ENCODE data around the gene ARHGAP10.
A peak's percentile ranks its signal among the peaks of the same experiment; 100 is the strongest.

The ARHGAP10 gene

DNA sequence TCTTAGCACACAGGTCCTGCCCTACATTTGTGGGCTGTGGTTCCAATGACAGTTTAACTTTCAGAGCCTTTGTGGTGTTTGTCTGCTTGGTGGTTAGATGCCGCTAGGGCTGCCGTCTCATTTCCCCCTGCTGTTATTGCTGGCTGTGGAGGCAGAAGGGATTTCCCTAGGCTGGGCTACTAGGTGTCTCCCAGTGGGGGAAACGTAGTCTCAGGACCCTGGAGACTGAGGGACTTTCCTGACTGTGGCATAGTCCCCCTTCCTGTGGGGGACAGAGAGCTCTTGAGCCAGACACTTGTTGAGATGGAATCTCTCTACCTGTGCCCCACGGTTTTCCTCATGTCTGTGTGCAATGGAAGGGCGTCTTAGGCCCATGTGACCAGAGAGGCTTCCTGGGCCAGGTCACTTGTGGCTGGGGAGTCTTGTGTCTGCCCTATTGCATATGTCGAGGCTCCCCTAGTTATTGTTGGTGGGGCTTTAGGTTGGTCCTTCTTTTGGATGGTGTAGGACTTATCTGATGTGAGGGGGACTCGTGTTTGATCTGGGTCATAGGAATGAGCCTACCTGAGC is 68.2 kb downstream of the ARHGAP10 start:
- DNase-seq, result peak; percentile 17

DNA sequence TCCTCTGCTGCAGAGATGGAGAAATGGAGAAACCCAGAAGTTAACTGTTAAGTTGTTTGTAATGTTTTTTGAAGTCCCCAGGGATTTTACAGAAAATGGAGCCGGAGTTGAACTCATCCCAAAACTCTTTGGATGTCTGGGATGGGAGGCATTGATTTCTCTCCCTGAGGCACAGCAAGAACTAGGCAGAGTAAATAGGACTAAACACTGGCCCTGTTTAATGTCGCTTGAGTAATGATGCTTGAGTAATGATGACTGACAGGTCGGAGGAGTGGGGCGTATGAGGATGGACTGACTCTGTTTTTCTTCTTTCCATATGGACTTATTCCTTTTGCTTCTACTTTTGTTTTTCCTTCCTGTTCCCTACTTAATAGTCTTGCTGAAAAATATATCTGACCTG is 69.9 kb downstream of the ARHGAP10 start:
- DNase-seq, result no peak

DNA sequence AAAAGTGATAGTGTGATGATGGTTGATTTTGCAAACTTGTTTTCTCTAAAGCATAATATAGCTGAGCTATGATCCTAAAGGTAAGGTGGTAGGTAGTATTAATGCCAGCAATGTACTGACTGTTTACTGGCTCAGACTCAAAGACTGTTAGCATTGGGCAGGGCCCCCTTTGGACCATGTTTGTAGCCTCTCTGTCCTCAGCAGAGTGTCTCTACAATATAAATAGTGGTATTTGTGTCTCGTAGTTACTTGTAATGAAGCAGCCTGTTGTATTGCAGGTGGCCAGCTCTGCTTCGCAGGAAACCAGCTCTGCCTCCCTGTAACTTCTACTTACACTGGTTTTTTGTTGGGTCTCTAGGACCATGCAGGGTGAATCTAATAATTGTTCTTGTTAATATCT is 70.5 kb downstream of the ARHGAP10 start:
- no peak for DNase-seq

DNA sequence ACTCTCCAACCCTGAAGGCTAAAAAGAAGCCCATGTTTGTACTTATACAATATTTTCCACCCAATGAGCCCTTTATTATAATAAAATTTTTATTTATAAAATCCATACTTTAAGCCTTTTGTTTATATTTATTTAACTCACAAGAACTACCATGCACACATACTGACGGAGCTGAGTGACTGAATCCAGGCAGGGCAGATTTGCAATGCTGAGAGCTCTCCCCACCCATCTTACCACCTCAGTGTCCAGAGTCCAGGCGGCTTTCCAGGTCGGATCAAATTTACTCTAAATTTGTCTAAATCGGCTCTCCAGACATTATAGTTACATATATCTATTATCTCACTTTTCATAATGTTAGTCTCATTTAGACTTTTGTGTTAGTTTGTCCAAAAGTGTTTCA is 74.1 kb downstream of the ARHGAP10 start:
- no peak for DNase-seq

DNA sequence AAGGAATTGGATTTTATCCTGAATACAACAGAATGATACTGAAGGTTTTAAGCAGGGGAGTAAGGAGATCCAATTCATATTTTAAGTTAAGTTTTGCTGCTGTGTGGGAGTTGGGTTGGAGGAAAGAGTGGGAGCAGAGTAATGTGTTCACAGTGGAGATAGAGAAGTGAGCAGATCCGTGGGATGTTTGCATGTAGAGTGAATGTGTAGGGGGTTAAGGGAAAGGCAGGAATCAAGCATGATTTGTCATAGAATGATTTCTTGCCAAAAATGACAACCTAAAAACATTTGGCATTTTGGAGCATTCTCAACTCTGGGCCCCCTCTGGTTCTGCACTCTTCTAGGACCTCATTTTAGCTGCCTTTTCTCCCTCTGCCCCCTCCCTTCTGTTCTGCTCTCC is 76.6 kb downstream of the ARHGAP10 start:
- no peak for DNase-seq

DNA sequence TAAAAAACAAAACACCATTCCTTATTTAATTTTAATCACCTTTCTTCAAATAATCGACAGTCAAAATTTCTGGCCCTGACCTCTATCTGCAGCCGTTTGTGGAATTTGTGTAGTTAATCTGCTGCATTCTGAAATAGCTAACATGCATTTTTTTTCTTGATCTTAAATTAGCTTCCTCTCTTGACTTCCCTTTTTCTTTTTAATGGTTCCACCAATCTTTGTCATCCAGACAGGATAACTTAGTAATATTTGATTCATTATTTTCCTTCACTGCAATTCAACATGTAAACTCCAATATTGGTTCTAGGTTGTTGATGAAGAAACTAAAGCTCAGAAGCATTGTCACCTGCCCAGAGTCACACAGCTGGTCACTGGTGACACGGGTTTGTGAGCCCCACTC is 77.3 kb downstream of the ARHGAP10 start:
- no peak for DNase-seq

DNA sequence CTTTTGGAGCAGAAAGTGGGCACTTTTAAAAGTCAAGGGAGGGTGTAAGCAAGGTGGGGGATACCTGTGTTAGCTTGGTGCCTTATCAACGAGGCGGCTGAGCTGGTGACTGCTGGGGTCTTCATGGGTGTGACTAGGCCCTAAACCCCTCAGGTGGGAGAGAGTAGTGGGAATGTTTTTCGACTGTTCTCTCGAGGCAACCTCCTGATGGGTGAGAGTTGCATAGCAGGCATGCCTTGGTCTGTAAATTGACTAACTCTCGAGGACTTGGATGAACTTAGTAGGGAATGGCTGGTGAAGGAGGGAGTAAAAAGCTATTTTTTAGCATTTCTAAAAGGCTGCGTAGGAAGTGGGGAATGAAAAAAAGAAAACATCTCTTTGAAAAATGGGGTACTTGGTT is 80.0 kb downstream of the ARHGAP10 start:
- DNase-seq, result no peak

DNA sequence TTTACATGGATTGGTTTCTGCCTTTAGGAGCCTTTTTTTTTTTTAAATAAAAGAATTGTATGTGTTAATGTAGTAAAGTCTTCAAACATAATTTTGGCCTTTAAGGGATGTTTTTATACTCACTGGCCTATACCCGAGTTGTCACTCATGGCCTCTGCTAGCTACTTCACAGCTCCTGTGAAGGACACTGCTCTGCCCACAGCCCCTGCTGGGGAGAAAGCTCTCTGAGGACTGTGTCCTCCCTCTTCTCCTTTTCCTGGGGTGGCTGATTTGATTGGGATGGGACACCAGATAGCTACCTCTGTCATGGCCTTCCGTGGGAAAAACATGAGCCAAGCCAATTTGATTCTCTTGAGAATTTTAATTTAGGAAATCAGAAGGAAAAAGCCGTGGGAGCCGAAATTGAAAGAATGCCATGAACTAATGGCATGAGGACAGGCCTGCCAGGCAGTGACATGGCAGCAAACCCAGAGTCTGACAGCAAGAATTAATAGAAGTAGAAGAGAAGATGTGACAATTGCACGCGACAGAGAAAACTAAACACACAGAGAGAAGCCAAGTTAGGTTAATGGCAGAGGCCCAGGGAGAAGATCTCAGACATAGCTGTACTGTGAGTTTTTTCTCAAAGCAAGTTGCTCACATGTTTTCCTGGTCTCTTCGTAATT is 81.4 kb downstream of the ARHGAP10 start:
- no peak for DNase-seq

DNA sequence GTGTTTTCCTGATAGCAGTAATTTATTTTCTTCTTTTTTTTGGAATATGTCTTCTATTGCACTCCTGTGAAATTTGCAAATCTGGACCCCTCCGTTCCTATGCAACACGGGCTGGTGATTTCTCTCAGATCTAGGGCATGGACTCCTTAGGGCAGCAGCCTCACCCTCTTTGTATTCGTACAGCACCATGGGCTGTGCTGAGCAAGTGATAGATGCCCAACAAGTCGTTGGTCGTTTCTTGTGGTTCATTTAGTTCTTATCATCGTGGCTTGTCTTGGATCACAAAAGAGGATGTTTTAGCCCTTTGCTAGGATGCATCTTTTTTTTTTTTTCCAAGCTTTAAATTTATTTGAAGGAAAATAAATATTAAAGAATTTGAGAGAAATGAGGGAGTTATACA is 82.1 kb downstream of the ARHGAP10 start:
- no peak for DNase-seq

DNA sequence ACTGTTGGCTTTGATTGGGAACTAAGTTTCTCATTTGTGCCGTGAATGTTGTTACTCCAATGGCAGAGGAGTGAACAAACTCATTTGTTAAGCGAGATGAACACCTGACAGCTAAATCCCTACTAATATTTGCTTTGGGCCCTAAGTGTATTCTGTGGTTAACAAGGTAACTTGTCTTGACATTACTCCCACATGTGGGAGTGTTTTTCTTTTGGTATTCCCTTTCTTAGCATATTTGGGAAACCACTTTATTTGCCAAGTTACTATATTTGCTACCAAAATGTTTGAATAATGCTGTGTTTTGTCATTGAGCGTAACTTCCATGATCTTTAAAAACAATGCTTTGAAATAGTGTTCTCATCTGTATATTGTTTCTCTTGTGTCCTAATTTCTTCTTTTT is 82.5 kb downstream of the ARHGAP10 start:
- no peak for DNase-seq

DNA sequence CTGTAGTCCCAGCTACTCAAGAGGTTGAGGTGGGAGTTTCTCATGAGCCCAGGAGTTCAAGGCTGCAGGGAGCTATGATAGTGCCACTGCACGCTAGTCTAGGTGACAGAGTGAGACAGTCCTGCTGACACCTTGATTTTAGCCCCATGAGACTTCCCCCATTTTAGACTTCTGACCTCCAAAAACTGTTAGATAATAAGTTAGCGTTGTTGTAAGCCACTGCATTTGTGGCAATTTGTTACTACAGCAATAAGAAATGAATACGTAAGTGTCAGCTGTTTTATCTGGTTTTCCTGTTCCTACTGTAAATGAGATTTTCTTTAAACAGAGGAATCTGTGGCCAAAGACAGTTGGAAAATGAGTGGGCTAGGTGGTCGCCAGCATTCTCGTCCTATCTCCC is 83.9 kb downstream of the ARHGAP10 start:
- DNase-seq, result no peak

DNA sequence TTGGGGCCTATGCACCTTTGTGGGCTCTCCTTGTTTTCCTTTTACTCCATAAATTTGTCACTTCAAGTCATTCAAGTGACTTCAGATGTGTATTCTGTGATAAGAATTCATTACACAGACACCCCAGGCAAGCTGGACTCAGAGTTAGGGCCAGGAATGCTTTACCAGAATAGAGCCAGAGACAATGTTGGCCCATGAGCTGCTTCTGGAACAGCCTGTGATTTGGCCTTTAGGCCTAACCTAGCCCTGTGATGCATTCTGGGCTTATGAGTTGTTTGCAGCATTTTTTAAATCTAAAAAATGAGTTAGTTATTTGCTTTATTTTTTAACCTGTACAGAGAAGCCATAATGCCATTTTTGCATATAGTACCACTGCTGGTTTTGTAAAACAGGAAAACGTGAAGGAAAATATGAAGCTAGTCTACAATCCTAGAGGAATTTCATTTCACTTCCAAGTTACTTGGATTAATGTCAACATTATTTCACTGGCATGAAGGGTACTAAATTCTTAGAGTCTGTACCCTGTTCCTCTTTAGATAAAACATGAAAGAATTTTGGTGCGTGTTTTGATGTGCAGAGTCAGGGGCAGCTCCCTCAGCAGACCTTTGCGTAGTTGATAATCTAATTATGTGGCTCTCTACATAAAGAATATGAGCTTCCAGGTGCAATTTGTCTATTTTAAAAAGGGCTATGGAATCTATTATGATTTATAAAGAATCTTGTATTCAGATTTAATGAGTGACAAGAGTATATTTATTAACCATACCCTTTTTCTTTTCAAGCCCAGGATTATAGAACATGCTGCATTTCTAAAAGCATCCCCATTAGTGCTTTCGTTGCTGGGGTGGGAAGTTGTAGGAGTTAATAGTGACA is 84.7 kb downstream of the ARHGAP10 start:
- DNase-seq, result no peak

DNA sequence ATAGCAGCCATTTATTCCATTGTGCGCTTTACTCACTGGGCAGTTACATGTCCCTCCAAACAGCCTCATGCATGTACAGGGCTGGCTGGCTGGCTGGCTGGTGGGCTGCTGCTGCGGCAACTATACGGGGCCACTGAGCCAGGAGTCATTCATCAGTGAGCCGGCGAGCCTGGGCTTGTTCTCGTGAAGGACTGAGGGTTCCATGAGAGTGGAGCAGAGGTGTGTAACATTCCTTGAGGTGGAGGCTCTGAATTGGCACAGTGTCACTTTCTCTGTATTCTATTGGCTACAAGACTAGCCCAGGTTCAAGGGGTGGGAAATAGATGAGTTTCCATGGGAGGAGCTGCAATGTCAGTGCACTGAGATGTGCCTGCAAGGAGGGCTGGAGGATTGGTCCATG is 89.1 kb downstream of the ARHGAP10 start:
- DNase-seq, result no peak

DNA sequence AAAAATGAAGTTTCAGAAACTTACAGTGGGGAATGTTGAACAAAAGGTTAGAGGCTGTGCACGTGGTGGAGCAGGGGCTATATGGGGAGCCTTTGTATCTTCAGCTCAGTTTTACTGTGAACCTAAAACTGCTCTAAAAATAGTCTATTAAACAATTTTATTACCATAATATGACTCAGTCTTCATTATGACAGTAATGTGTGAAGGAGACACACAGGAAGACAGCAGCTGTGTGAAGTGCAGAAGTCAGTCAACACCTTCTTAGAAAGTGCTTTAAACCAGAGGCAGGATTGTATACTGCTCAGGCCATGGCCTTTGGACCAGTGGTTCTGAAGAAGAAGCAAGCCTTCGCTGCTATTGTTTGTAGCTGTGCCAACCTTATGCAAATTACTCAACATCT is 89.7 kb downstream of the ARHGAP10 start:
- DNase-seq, result no peak

DNA sequence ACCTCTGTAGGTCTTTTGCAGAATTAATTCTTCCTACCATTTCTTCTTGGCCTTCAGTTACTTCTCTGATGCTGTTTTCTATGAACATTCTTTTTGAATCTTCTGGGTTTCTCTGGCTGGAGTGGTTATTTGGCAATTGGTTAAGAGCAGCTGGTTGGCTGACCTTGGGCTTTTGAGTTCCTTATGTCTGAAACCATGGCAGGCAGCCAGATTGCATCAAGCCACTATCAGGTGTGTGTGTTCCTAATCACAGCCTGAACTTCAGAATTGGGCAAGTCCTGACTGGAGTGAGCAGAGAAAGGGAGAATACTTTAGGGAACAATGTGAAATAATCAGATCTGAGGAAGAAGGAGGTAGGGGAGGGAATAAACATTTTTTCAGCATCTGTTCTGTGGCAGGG is 90.2 kb downstream of the ARHGAP10 start:
- DNase-seq, result no peak

DNA sequence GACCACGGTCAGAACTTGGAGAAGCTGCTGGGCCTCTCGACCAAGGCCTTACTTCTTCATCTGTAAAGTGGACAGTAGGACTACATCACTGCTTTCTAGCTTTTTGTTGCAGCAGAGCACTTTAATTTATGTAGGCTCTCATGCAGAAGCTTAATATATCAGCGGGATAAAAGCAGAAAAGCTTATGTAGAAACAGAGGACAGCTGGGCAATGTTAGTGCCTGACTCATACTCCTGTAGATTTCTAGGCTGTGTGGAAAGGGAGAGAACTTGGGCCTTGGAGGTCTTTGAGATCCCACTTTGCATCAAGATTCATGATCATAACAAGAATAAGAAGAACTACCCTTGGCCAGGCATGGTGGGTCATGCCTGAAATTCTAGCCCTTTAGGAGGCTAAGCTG is 91.2 kb downstream of the ARHGAP10 start:
- no peak for DNase-seq

DNA sequence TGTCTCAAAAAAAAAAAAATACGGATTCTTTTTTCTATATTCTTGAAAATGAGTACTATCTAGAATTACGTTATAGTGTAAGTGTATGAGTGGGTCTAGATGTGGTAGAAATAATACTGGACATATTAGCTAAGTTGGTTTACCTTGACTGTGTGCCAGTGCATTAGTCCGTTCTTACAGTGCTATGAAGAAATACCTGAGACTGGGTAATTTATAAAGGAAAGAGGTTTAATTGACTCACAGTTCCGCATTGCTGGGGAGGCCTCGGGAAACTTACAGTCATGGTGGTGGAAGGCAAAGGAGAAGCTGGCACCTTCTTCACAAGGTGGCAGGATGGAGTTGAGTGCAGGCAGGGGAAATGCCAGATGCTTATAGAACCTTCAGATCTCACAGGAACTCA is 92.4 kb downstream of the ARHGAP10 start:
- no peak for DNase-seq

DNA sequence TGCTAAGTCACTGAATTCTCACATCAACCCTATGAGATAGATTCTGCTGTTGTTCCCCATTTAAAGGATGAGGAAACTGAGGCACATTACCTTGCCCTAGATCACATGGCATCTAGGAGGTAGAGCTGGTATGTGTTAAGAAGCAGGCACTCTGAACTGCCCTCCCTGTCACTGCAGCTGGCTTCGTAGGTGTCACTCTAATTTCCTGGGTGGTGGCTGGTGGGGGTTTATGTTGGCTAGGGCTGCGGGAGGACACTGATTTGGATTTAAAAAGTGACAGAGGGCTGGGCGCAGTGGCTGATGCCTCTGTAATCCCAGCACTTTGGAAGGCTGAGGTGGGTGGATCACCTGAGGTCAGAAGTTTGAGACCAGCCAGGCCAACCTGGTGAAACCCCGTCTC is 93.0 kb downstream of the ARHGAP10 start:
- no peak for DNase-seq

DNA sequence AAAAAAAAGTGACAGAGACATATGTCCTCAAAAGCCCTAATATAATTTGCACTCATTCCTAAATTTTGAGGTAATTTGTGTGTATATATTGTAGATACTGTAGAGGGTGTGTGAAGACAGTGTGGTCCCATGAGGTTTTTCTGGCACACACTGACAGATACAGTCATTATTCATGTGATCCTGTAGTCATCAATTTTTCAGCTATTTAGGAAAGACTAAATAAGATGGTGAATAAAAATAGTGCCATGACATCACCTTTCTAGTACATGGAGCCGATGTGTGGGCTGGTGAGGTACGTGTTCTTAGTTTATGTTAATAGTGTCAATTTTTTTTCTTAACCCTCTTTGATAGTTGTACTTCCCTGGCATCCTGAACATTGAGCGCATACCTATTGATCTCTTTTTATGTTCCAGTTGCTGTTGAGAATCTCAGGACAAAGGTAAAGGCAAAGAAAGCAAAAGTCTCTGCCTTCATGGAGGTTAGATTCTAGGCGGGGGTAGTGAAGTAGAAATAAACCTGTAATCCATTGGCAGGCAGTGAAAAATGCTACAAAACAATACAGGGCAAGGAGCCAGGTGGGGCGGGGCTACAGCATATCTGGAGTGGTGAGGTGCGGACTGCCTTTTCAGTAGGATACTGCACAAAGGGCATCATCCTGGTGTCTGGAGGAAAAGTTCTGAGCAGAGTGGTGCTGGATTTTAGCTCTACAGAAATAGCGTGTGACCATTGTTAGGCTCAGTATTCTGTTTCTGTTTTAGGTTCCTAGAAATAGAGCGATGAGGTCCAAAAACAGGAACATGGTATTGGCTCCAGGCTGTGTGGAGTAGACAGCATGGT is 93.8 kb downstream of the ARHGAP10 start:
- DNase-seq, result no peak

DNA sequence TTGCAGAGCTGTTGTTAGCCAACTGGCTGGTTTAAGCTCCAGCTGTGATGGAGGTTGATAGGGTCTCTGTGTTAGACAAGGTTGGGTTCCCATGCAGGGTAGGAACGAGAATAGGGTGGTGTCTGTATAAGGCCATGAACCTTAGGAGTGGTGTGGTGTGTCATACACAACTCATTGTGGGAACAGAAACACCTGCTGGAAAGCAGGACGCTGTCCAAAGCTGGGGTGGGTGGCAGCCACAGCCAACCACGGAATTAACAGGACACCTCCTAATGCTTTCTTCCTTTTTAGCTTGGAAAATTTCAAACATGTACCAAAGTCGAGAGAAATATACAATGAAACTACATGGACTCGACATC is 94.4 kb downstream of the ARHGAP10 start:
- no peak for DNase-seq

DNA sequence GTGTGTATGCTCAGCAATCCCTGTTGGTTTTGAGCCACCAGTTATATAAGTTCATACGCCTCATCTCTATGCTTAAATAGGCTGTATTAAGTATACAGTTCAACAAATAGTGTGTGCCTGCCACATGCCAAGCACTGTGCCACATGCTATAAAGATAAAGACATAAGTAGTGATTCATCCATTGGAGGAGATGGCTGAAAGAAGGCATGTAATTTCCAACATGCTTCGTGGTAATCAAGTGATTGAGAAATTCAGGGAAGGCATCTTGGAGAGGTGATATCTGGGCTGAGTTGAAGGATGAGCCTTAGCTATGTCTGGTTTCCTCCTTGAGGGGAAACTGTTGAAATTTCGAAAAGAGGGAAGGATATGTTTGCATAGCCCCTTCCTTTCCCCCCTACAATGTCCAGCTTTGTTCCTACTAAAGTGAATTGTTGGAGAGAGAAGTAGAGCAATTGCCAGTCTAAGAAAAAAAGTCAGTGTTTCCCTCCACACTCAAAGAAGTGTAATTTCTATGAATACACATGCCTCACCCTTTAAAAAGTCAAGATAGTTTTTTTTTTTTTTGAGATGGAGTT is 96.5 kb downstream of the ARHGAP10 start:
- DNase-seq, result no peak

DNA sequence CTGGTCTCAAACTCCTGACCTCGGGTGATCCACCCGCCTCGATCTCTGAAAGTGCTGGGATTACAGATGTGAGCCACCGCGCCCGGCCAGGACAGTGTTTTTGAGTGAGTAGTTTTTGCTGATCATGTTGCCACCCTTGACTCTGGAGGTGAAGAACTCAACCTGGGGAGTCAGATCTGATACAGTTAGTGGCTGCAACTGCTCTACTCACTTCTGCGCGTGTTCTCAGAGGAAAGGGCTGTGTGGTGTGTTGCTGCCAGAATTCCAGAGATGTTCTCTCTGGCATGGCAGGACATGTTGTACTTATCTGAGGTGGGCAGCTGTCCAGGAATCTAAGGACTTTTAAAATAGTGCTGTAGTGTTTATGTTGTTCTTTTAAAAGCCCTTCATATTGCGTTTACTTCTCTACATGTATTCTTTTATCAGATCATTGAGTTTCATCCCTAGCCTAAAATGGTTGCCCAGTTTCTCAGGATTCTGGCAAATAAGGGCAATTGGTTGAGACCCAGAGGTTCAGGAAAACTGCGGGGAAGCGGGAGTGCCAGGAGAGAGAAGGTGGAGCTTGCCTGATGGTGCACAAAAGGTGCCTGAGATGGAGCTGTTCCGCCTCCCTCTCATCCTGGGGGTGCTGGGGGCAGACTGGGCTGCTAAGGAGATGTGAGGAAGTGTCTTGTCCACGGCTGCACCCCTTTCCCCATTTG is 97.7 kb downstream of the ARHGAP10 start:
- no peak for DNase-seq

DNA sequence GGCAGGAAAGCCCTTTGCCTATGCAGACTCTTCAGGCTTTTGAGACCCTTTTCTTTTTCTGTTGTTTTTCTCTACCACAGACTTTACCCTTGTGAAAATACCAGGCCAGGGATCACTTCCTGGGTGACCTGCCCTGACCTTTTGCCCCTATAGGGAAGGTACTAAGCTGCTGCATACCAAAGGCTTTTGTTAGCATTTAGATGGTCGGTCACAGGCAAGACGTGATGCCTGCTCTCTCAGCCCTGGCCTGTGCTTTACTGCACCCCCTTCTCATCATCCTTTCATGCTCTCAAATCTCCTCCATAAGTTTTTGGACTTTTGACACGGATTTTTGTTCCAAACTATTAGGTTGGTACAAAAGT is 98.2 kb downstream of the ARHGAP10 start:
- DNase-seq, result no peak

All from stimulated activated CD4-positive, alpha-beta T cell treated with anti-CD3 and anti-CD28 coated beads, Interleukin-4, amount 100 ng/mL, for 1 hour (primary cell).